ENCODE data around the gene MRPL32. TPM values are rescaled to one million over a fixed set of nuclear protein-coding genes. Genes with fewer than 3 reads are reported as not detected.

Gene MRPL32
- total RNA-seq, 1 experiment from 2014 or later, result 47.5 TPM

- no peak overlapping the region for H2AFZ ChIP-seq (ENCODE audit: low read depth, low read length, poor library complexity, severe bottlenecking)
- no peaks in the 10 kb centered on the region for H3K9me3 ChIP-seq (ENCODE audit: control insufficient read depth in 1 of 2, insufficient read depth in 1 of 2, low read depth in 1 of 2, low read length in 2 of 2)
- H3K36me3 ChIP-seq (ENCODE audit: control insufficient read depth in 1 of 2, insufficient read depth in 2 of 2, low read length in 2 of 2), result no peaks in the 10 kb centered on the region
- no peaks in the 10 kb centered on the region; the same call in 1 of the 2 replicates for H3K27me3 ChIP-seq (ENCODE audit: insufficient read depth, low read length)
- H3K4me2 ChIP-seq (ENCODE audit: low read length), result no peak overlapping the region
- no peak overlapping the region for H3K9ac ChIP-seq (ENCODE audit: low read length)
- no peaks in the 10 kb centered on the region for H4K20me1 ChIP-seq (ENCODE audit: insufficient read depth)
- ChIA-PET POLR2A (no interaction called here), CTCF (interaction anchor here (1.3 to 2.0 kb wide), 3 partner anchors 9 to 945 kb away, joined by 5 to 14 read pairs (median 11); no protein-coding TSS in a partner anchor), RAD21 (ENCODE audit: low non-redundant PET in 1 of 2, low total read pairs in 2 of 2, uncharacterized antibody in 2 of 2, unreplicated experiment in 2 of 2) (no interaction called here)
- no peak overlapping the region for H3K27ac ChIP-seq (ENCODE audit: low read depth, low read length)
- no TSS peak for BruUV-seq (replicated peaks)
- peak; percentile 63 for ATAC-seq
- no peak overlapping the region for H3K4me3 ChIP-seq (replicated peaks in 1 of 2; ENCODE audit: low read depth in 1 of 2, low read length in 2 of 2)
- no peak for TF ChIP-seq EZH2phosphoT487 (IDR thresholded peaks at IDR 0.05; ENCODE audit: borderline replicate concordance)
- TF ChIP-seq RAD21 (IDR thresholded peaks at IDR 0.05; ENCODE audit: low read depth), result peak; percentile 57; the same call in 1 of the 2 replicates
- TF ChIP-seq, protein P1, sequence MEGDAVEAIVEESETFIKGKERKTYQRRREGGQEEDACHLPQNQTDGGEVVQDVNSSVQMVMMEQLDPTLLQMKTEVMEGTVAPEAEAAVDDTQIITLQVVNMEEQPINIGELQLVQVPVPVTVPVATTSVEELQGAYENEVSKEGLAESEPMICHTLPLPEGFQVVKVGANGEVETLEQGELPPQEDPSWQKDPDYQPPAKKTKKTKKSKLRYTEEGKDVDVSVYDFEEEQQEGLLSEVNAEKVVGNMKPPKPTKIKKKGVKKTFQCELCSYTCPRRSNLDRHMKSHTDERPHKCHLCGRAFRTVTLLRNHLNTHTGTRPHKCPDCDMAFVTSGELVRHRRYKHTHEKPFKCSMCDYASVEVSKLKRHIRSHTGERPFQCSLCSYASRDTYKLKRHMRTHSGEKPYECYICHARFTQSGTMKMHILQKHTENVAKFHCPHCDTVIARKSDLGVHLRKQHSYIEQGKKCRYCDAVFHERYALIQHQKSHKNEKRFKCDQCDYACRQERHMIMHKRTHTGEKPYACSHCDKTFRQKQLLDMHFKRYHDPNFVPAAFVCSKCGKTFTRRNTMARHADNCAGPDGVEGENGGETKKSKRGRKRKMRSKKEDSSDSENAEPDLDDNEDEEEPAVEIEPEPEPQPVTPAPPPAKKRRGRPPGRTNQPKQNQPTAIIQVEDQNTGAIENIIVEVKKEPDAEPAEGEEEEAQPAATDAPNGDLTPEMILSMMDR (IDR thresholded peaks at IDR 0.05 in 2 of 3, conservative IDR thresholded peaks at IDR 0.05 in 1 of 3; ENCODE audit: borderline replicate concordance in 1 of 3, insufficient read depth in 1 of 3, low read depth in 2 of 3, low read length in 2 of 3), result peak; percentile 32 to 48 (median 41); a peak in 5 of 6 replicates
- no peaks in the 10 kb centered on the region for H3K9me2 ChIP-seq (ENCODE audit: insufficient read depth)
- H3K4me1 ChIP-seq (ENCODE audit: control insufficient read depth in 1 of 2, insufficient read depth in 2 of 2, low read length in 2 of 2), result no peaks in the 10 kb centered on the region
- DNase-seq (ENCODE audit: low read depth, low spot score), result no peak
- no peaks in the 10 kb centered on the region for H3K79me2 ChIP-seq (ENCODE audit: insufficient read depth, low read length)
- intact Hi-C loops (cut with micrococcal nuclease), result loop anchor here (10.0 kb wide), 1 partner anchor 911 kb away; no protein-coding TSS in a partner anchor
Observed at GRCh38 chr7:42886129-42886528, 46.0 kb upstream of the MRPL32 start.

GRCh38 chr7:42886893-42887505, 45.2 kb upstream of the MRPL32 start:
- intact Hi-C loops (cut with micrococcal nuclease), result loop anchor here (10.0 kb wide), 1 partner anchor 912 kb away; no protein-coding TSS in a partner anchor
- no peak overlapping the region for H3K4me3 ChIP-seq (replicated peaks in 1 of 2; ENCODE audit: low read depth in 1 of 2, low read length in 2 of 2)

More at GRCh38 chr7:42886893-42887505, 45.2 kb upstream of the MRPL32 start:
- Histone ChIP-seq H4K20me1 (ENCODE audit: insufficient read depth) (no peaks in the 10 kb centered on the region), H3K9ac (ENCODE audit: low read length) (no peak overlapping the region), H3K27me3 (ENCODE audit: insufficient read depth, low read length) (no peaks in the 10 kb centered on the region; the same call in 1 of the 2 replicates), H3K4me1 (ENCODE audit: control insufficient read depth in 1 of 2, insufficient read depth in 2 of 2, low read length in 2 of 2) (no peaks in the 10 kb centered on the region), H3K27ac (ENCODE audit: low read depth, low read length) (no peak overlapping the region), H3K9me2 (ENCODE audit: insufficient read depth) (no peaks in the 10 kb centered on the region), H2AFZ (ENCODE audit: low read depth, low read length, poor library complexity, severe bottlenecking) (no peak overlapping the region), H3K79me2 (ENCODE audit: insufficient read depth, low read length) (no peaks in the 10 kb centered on the region), H3K9me3 (ENCODE audit: control insufficient read depth in 1 of 2, insufficient read depth in 1 of 2, low read depth in 1 of 2, low read length in 2 of 2) (no peaks in the 10 kb centered on the region), H3K4me2 (ENCODE audit: low read length) (no peak overlapping the region), H3K36me3 (ENCODE audit: control insufficient read depth in 1 of 2, insufficient read depth in 2 of 2, low read length in 2 of 2) (no peaks in the 10 kb centered on the region)
- ChIA-PET CTCF (interaction anchor here (0.5 to 2.0 kb wide), 5 partner anchors 10 to 946 kb away, joined by 3 to 14 read pairs (median 5); no protein-coding TSS in a partner anchor), RAD21 (ENCODE audit: low non-redundant PET in 1 of 2, low total read pairs in 2 of 2, uncharacterized antibody in 2 of 2, unreplicated experiment in 2 of 2) (no interaction called here), POLR2A (interaction anchor here (0.7 kb wide), 1 partner anchor 297 kb away, joined by 3 read pairs; no protein-coding TSS in a partner anchor)
- ATAC-seq (no peak), DNase-seq (ENCODE audit: low read depth, low spot score) (no peak)
- BruUV-seq (replicated peaks), result no TSS peak
- TF ChIP-seq, protein P1 (IDR thresholded peaks at IDR 0.05 in 2 of 3, conservative IDR thresholded peaks at IDR 0.05 in 1 of 3; ENCODE audit: borderline replicate concordance in 1 of 3, insufficient read depth in 1 of 3, low read depth in 2 of 3, low read length in 2 of 3), result no peak
- no peak for TF ChIP-seq EZH2phosphoT487 (IDR thresholded peaks at IDR 0.05; ENCODE audit: borderline replicate concordance)

Measured in HCT116 (cell line).